Measurements from ENCODE around the gene SND1.

SND1 gene

DNA sequence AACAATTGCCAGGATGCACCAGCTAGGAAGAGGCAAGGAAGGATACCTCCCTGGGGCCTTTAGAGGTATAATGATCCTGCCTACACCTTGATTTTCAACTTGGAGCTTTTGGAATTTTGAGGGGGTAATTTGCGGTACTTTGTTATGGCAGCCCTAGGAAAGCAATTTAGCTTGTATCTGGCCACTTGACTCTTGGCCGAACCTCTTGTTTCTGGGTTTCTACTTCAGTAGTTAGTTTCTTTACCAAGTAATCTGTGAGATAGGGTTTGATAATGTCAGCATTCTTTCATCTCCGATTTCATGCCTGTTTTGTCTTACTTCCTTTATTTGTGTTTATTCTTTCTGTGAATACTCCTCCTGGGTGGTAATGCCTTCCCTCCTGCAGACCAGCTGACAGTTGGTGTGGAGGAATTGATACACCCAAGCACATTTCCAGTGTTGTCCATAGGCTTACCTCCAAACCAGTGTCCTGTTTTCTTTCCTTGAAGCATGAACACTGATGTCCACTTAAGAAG is 163.7 kb downstream of the SND1 start:
- Histone ChIP-seq H3K27me3 (ENCODE audit: insufficient read depth, poor library complexity, severe bottlenecking) (no peaks in the 10 kb centered on the region), H3K4me3 (replicated peaks; ENCODE audit: insufficient read depth, low read length) (no peak overlapping the region), H3K27ac (replicated peaks) (no peak overlapping the region)
- DNase-seq (ENCODE audit: low read depth in 1 of 2, low spot score in 1 of 2) = no peak
- no peak for TF ChIP-seq CTCF (IDR thresholded peaks at IDR 0.05; ENCODE audit: insufficient read depth, low read length)
- TF ChIP-seq REST (IDR thresholded peaks at IDR 0.05; ENCODE audit: insufficient replicate concordance, low read depth) = no peak
- TF ChIP-seq GABPA (IDR thresholded peaks at IDR 0.05; ENCODE audit: low read depth) = no peak
- no peak for TF ChIP-seq POLR2AphosphoS5 (IDR thresholded peaks at IDR 0.05; ENCODE audit: low read depth)
- no peak for TF ChIP-seq SPI1 (IDR thresholded peaks at IDR 0.05; ENCODE audit: borderline replicate concordance, low read depth)

DNA sequence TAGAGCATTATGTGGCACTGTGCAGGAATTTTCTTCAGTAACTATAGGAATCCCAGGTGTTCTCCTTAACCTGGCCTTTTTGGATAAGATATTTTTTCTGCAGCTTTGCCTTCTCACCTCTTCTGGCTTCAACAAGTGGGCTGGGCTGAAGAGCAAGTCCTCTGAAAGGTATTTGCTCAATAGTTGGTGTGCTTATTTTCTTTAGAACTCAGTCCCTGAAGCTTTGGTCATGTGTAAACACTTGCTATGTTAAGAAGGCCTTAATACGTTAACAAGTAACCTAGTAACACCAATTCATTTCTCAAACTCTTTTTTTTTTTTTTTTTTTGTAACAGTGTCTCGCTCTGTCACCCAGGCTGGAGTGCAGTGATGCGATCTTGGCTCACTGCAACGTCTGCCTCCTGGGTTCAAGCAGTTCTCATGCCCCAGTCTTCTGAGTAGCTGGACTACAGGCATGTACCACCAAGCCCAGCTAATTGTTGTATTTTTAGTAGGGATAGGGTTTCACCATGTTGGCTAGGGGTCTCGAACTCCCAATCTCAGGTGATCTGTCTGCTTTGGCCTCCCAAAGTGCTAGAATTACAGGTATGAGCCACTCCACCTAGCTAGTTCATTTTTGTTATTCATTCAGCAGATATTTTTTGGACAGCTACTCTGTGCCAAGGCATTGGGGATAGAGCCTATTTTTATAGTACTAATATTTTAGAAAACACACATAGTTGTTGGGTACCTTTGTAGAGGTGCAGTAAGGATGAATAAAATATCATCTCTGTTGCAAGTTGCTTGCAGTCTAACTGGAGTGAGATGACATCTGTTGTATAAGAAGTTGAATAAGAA is 164.6 kb downstream of the SND1 start:
- Histone ChIP-seq H3K27ac (replicated peaks) (no peak overlapping the region), H3K27me3 (ENCODE audit: insufficient read depth, poor library complexity, severe bottlenecking) (no peaks in the 10 kb centered on the region), H3K4me3 (replicated peaks; ENCODE audit: insufficient read depth, low read length) (no peak overlapping the region)
- DNase-seq (ENCODE audit: low read depth in 1 of 2, low spot score in 1 of 2) = no peak
- TF ChIP-seq CTCF (IDR thresholded peaks at IDR 0.05; ENCODE audit: insufficient read depth, low read length) (no peak), GABPA (IDR thresholded peaks at IDR 0.05; ENCODE audit: low read depth) (no peak), SPI1 (IDR thresholded peaks at IDR 0.05; ENCODE audit: borderline replicate concordance, low read depth) (no peak), REST (IDR thresholded peaks at IDR 0.05; ENCODE audit: insufficient replicate concordance, low read depth) (peak; percentile 78)

- TF ChIP-seq GABPA (IDR thresholded peaks at IDR 0.05; ENCODE audit: low read depth) (no peak), REST (IDR thresholded peaks at IDR 0.05; ENCODE audit: insufficient replicate concordance, low read depth) (no peak), CTCF (IDR thresholded peaks at IDR 0.05; ENCODE audit: insufficient read depth, low read length) (no peak), POLR2AphosphoS5 (IDR thresholded peaks at IDR 0.05; ENCODE audit: low read depth) (no peak), SPI1 (IDR thresholded peaks at IDR 0.05; ENCODE audit: borderline replicate concordance, low read depth) (no peak)
- no peaks in the 10 kb centered on the region for H3K27me3 ChIP-seq (ENCODE audit: insufficient read depth, poor library complexity, severe bottlenecking)
- no peak for DNase-seq (ENCODE audit: low read depth in 1 of 2, low spot score in 1 of 2)
These were observed 165.5 kb downstream of the SND1 start for GRCh38 chr7:127817466-127817865.

More at GRCh38 chr7:127817466-127817865, 165.5 kb downstream of the SND1 start:
- H3K27ac ChIP-seq (replicated peaks) = no peak overlapping the region
- H3K4me3 ChIP-seq (replicated peaks; ENCODE audit: insufficient read depth, low read length) = no peak overlapping the region

Measured in HL-60 (cell line).